SK-N-SH (cell line): ENCODE measurements around the gene ASIC1. TPM values are rescaled to one million over a fixed set of nuclear protein-coding genes. Genes with fewer than 3 reads are reported as not detected.

Source experiments
- CTCF ChIA-PET: fragments of 300-600, 350-600 bp; formaldehyde crosslinking; extraction: SDS; loops from one replicate; lab custom pipeline; 2021; lab: Yijun Ruan, JAX
- POLR2A ChIA-PET: fragments of 350-600 bp; sonication (Branson Sonifier 250); formaldehyde crosslinking; extraction: SDS; loops from one replicate; lab custom pipeline; 2020; ENCODE audit warnings: antibody characterized with exemption, inconsistent platforms; lab: Yijun Ruan, JAX
- DNase-seq: peaks from one replicate; pipeline ENCODE4 v3.0.0; 2012
- H2AFZ ChIP-seq: fragments of 200-600 bp; sonication (generic); 2 replicates; pipeline ENCODE4 v1.8.1; 2016; ENCODE audit warnings: antibody characterized with exemption, mild to moderate bottlenecking, low read depth
- H3F3A ChIP-seq: fragments of 200-600 bp; sonication (generic); replicated peaks from 2 replicates; pipeline ENCODE3; 2016; ENCODE audit warnings: antibody characterized with exemption, mild to moderate bottlenecking; ENCODE audit not compliant: insufficient read depth
- H3K27ac ChIP-seq, 2 experiments: fragments of 200-500 bp in 1 of 2; fragments of 200-600 bp in 1 of 2; sonication (Bioruptor generic) in 1 of 2; sonication (generic), shearing (Covaris generic) in 1 of 2; 2 replicates each; pipeline versions ENCODE4 v1.5.1 to v1.6.1; 2014 to 2016; ENCODE audit warnings: low read depth in 2 of 2, inconsistent platforms in 1 of 2, low read length in 1 of 2, mild to moderate bottlenecking in 1 of 2, mixed read lengths in 1 of 2
- H3K27me3 ChIP-seq: fragments of 200-600 bp; sonication (generic), shearing (Covaris generic); 2 replicates; pipeline ENCODE4 v1.6.1; 2016; ENCODE audit warnings: mixed run types; ENCODE audit not compliant: insufficient read depth
- H3K36me3 ChIP-seq, 2 experiments: fragments of 200-500 bp in 1 of 2; fragments of 200-600 bp in 1 of 2; sonication (Bioruptor generic) in 1 of 2; sonication (generic) in 1 of 2; replicated peaks in 1 of 2; 2 replicates each; pipeline versions ENCODE3 to v1.5.1; 2014 to 2016; ENCODE audit warnings: low read length in 1 of 2, mild to moderate bottlenecking in 1 of 2; ENCODE audit not compliant: insufficient read depth in 2 of 2, control insufficient read depth in 1 of 2
- H3K4me1 ChIP-seq, 2 experiments: fragments of 200-500 bp in 1 of 2; fragments of 200-600 bp in 1 of 2; sonication (Bioruptor generic) in 1 of 2; sonication (generic), shearing (Covaris generic) in 1 of 2; 2 replicates each; pipeline versions ENCODE4 v1.5.1 to v1.6.1; 2014 to 2016; ENCODE audit warnings: low read depth in 1 of 2, low read length in 1 of 2, mixed run types in 1 of 2; ENCODE audit not compliant: insufficient read depth in 2 of 2, control insufficient read depth in 1 of 2
- H3K4me2 ChIP-seq: fragments of 200-600 bp; sonication (generic), shearing (Covaris generic); 2 replicates; pipeline ENCODE4 v1.6.1; 2017; ENCODE audit warnings: mixed run types
- H3K4me3 ChIP-seq, 2 experiments: fragments of 200-500 bp in 1 of 2; fragments of 200-600 bp in 1 of 2; sonication (Bioruptor generic) in 1 of 2; sonication (generic), shearing (Covaris generic) in 1 of 2; 2 replicates each; pipeline versions ENCODE4 v1.5.1 to v1.8.1; 2014 to 2016; ENCODE audit warnings: low read depth in 2 of 2, inconsistent platforms in 1 of 2, low read length in 1 of 2, mild to moderate bottlenecking in 1 of 2, mixed read lengths in 1 of 2, moderate library complexity in 1 of 2
- H3K79me2 ChIP-seq: fragments of 200-600 bp; sonication (generic); 2 replicates; pipeline ENCODE4 v1.8.1; 2017; ENCODE audit warnings: mild to moderate bottlenecking; ENCODE audit not compliant: insufficient read depth
- H3K9ac ChIP-seq: fragments of 200-600 bp; sonication (generic); 2 replicates; pipeline ENCODE4 v1.6.1; 2017; ENCODE audit warnings: mixed run types
- H3K9me2 ChIP-seq: fragments of 200-600 bp; sonication (generic); 2 replicates; pipeline ENCODE4 v1.6.1; 2017; ENCODE audit warnings: mixed run types
- H3K9me3 ChIP-seq: fragments of 200-600 bp; sonication (generic); 2 replicates; pipeline ENCODE4 v1.6.1; 2017; ENCODE audit warnings: mixed run types, mild to moderate bottlenecking, moderate library complexity
- H4K20me1 ChIP-seq: fragments of 200-600 bp; sonication (generic); 2 replicates; pipeline ENCODE4 v1.6.1; 2017; ENCODE audit warnings: mild to moderate bottlenecking, mixed run types; ENCODE audit not compliant: insufficient read depth
- FOSL2 ChIP-seq: IDR thresholded peaks from 2 replicates; pipeline ENCODE4 v1.4.0; 2012; ENCODE audit warnings: low read depth, mild to moderate bottlenecking, moderate library complexity, borderline replicate concordance
- FOXJ3 ChIP-seq: sonication (generic); formaldehyde crosslinking; IDR thresholded peaks from 2 replicates; pipeline ENCODE4 v1.5.1; 2020; ENCODE audit warnings: mild to moderate bottlenecking, missing genetic modification reagents
- MEF2A ChIP-seq: IDR thresholded peaks from 2 replicates; pipeline ENCODE4 v1.4.0; 2012; ENCODE audit warnings: low read depth, borderline replicate concordance
- MXI1 ChIP-seq: IDR thresholded peaks from 2 replicates; pipeline ENCODE4 v1.6.1; 2012; ENCODE audit warnings: mild to moderate bottlenecking, low read depth, low read length, improper control_type of control experiment
- NFIC ChIP-seq: IDR thresholded peaks from 2 replicates; pipeline ENCODE4 v1.4.0; 2012; ENCODE audit warnings: borderline replicate concordance
- POLR2AphosphoS5 ChIP-seq: IDR thresholded peaks from 2 replicates; pipeline ENCODE4 v1.6.1; 2012; ENCODE audit warnings: low read depth, low read length
- RXRA ChIP-seq: IDR thresholded peaks from 2 replicates; pipeline ENCODE4 v1.4.0; 2012; ENCODE audit warnings: low read depth, mild to moderate bottlenecking, borderline replicate concordance
- SMC3 ChIP-seq: IDR thresholded peaks from 2 replicates; pipeline ENCODE4 v1.6.1; 2012; ENCODE audit warnings: low read depth, low read length, improper control_type of control experiment
- TAF1 ChIP-seq: IDR thresholded peaks from 2 replicates; pipeline ENCODE4 v1.6.1; 2012; ENCODE audit warnings: low read depth, mild to moderate bottlenecking, low read length, moderate library complexity, borderline replicate concordance
- WGBS: methylation state at CpG from one replicate; pipeline ENCODE4 v1.1.6; 2017; ENCODE audit warnings: low lambda C conversion rate; 5-methylcytosine and 5-hydroxymethylcytosine counted together
- polyA plus RNA-seq, 3 experiments: library from polyadenylated mRNA; depleted of rRNA; stranded (reverse); fragments of >200 nt; gene quantifications; 2 replicates each; pipeline ENCODE4 v1.2.3, GENCODE V29; 2012
- TF ChIP-seq, protein P1 (sequence below): IDR thresholded peaks from 2 replicates; pipeline ENCODE4 v1.4.0; 2012; ENCODE audit warnings: low read depth
- TF ChIP-seq, protein P2 (sequence below): IDR thresholded peaks from 2 replicates; pipeline ENCODE4; 2012

Gene ASIC1
- polyA plus RNA-seq, 1 of the 3 experiments (the other 2 are of a cell fraction), result 28.4 TPM

DNA sequence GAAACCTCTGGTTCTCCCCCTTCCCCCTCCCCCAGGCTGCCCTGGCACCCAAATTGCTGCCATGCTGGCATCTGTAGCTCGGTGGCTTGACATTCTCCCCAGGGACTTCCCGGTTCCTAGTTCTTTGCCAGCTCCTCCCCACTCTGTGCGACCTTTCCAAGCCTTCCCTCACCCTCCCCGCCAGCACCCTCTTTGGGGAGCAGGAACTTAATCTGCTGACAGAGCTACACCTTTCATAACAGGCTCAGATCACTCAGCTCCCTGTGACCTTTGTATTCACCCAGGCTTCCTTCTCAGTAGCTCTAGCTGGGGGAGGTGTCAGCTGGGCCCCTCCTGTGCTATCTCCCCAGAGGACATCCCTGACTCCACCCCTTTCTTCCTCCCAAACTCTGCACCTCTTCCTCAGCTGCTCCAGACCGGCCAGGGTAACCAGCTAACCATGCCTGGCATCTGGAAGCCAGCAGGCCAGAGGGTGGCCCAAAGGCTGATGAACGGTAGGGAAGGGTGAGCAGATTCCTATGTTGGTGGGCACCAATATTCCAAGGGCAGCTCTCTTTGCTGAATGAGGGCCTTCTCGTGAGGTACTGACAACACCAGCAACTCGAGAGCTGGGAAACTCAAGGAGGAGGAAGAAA is 52.8 kb downstream of the ASIC1 start (continued):
- TF ChIP-seq MXI1, result no peak
- TF ChIP-seq MEF2A, result no peak
- TF ChIP-seq POLR2AphosphoS5, result no peak

DNA sequence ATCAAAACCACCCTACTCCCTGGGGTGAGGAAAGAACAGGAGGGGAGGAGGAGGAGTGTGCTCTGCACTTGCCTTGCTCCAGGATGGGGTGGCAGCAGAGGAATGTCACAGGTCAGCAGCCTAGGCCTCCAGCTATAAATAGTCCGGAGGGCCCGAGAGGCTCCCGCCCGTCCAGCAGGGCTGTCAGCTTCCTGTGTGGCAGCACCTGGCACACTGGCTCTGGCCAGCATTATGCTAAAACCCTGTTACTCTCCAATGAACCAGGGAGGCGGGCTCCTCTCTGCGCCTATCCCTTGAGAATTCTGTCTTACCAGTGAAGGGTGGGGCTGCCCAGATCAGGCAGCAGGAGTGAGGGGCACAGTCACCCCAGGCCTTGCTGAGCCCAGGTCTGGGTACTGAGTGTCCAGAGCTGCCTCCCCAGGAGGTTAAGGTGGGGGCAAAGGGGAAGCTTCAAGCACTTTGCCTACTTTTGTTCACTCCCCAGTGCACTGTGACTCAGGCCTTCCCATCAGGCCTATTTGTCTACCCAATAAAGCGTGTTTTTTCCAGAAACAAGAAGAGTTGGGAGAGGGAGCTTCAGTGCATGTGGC is 53.5 kb downstream of the ASIC1 start:
- H3K4me1 ChIP-seq, result peaks cover 12 to 18% of the 10 kb centered on the region in 2 experiments; a peak in 2 of 4 replicates
- no peak for DNase-seq
- peak overlapping the region; percentile 75 for H2AFZ ChIP-seq
- peaks cover 33% of the 10 kb centered on the region for H3K79me2 ChIP-seq
- WGBS, result 67% methylated on average over 1 of the region's 7 CpGs
- CTCF ChIA-PET, result interaction anchor here (0.6 to 5.5 kb wide), 45 partner anchors 13 to 626 kb away, joined by 3 to 96 read pairs (median 5); partner anchors contain the start of genes AQP5, CERS5, GPD1 and SMARCD1
- H4K20me1 ChIP-seq, result peaks cover 9% of the 10 kb centered on the region; the same call in 1 of the 2 replicates
- peaks cover 0 to 5% of the 10 kb centered on the region in 2 experiments for H3K36me3 ChIP-seq
- no peak overlapping the region for H3K9ac ChIP-seq
- TF ChIP-seq MEF2A (no peak), FOXJ3 (CRISPR knock-in tag) (peak; percentile 32; the same call in 1 of the 2 replicates)
- TF ChIP-seq, all 33 proteins: peak for 1
- 0 out of 2 replicates have a peak overlapping the region, but pooled peaks have one; percentile 68 for H3K4me2 ChIP-seq
- no peak overlapping the region; a peak in 1 of 4 replicates for H3K4me3 ChIP-seq
- no peaks in the 10 kb centered on the region for H3K27me3 ChIP-seq
- peak overlapping the region in 1 of 2 experiments; percentile 63; a peak in 2 of 4 replicates for H3K27ac ChIP-seq
- POLR2A ChIA-PET, result interaction anchor here (1.0 to 3.4 kb wide), 7 partner anchors 7 to 241 kb away, joined by 4 to 27 read pairs (median 12); partner anchors contain the start of genes CERS5, GPD1 and SMARCD1
- peaks cover 15% of the 10 kb centered on the region for H3F3A ChIP-seq
- H3K9me2 ChIP-seq, result no peaks in the 10 kb centered on the region
- no peaks in the 10 kb centered on the region for H3K9me3 ChIP-seq

DNA sequence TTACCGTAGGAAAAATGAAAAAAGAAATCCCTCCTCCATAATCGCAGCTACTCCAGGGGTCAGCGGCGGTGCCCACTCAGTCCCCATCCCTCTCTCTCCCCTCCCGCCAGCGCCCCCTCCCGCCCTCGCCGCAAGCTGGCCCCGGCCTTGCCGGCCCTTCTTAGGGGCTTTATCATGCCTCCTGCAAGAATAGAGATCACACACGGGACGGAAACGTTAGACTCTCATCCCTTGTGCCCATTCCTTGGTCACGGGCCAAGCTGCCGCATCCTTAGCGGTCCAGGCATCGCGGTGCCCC is 53.9 kb downstream of the ASIC1 start:
- CTCF ChIA-PET, result interaction anchor here (0.6 to 5.5 kb wide), 48 partner anchors 13 to 370 kb away, joined by 3 to 96 read pairs (median 5); partner anchors contain the start of genes AQP5, CERS5, GPD1 and SMARCD1
- Histone ChIP-seq H3K27me3 (no peaks in the 10 kb centered on the region), H3K9me2 (no peaks in the 10 kb centered on the region), H3K27ac (peak overlapping the region in 1 of 2 experiments; percentile 63; a peak in 2 of 4 replicates), H4K20me1 (peaks cover 9% of the 10 kb centered on the region; the same call in 1 of the 2 replicates), H3K4me2 (peak overlapping the region; percentile 68; the same call in 1 of the 2 replicates), H3K79me2 (peaks cover 37% of the 10 kb centered on the region), H3F3A (peaks cover 15% of the 10 kb centered on the region), H3K9me3 (no peaks in the 10 kb centered on the region), H3K9ac (no peak overlapping the region), H3K4me3 (peak overlapping the region; percentile 25 to 59; a peak in 3 of 4 replicates), H2AFZ (peak overlapping the region; percentile 75; the same call in 1 of the 2 replicates), H3K36me3 (peaks cover 0 to 9% of the 10 kb centered on the region in 2 experiments), H3K4me1 (peaks cover 12 to 18% of the 10 kb centered on the region in 2 experiments; a peak in 2 of 4 replicates)
- POLR2A ChIA-PET, result interaction anchor here (0.5 to 3.4 kb wide), 11 partner anchors 8 to 242 kb away, joined by 3 to 27 read pairs (median 4); partner anchors contain the start of genes CERS5, GPD1 and SMARCD1
- 21% methylated on average over 18 of the region's 19 CpGs for WGBS
- DNase-seq, result no peak
- TF ChIP-seq, protein P1, sequence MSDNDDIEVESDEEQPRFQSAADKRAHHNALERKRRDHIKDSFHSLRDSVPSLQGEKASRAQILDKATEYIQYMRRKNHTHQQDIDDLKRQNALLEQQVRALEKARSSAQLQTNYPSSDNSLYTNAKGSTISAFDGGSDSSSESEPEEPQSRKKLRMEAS, result no peak
- TF ChIP-seq SMC3, result no peak; the same call in 1 of the 2 replicates
- TF ChIP-seq, protein P2, sequence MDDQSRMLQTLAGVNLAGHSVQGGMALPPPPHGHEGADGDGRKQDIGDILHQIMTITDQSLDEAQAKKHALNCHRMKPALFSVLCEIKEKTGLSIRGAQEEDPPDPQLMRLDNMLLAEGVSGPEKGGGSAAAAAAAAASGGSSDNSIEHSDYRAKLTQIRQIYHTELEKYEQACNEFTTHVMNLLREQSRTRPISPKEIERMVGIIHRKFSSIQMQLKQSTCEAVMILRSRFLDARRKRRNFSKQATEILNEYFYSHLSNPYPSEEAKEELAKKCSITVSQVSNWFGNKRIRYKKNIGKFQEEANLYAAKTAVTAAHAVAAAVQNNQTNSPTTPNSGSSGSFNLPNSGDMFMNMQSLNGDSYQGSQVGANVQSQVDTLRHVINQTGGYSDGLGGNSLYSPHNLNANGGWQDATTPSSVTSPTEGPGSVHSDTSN, result no peak
- no peak for TF ChIP-seq TAF1
- TF ChIP-seq FOSL2, result no peak
- TF ChIP-seq POLR2AphosphoS5, result no peak
- TF ChIP-seq RXRA, result no peak
- TF ChIP-seq NFIC, result no peak
